ENCODE results near the gene FNDC5. TPM values are rescaled to one million over a fixed set of nuclear protein-coding genes. Genes with fewer than 3 reads are reported as not detected.
A peak's percentile ranks its signal among the peaks of the same experiment; 100 is the strongest.

Gene FNDC5
- total and polyA plus RNA-seq, 8 donors, result 0.89 to 21.0 (median 6.7) TPM; not detected in 1

GRCh38 chr1:32900371-32900955 lies 29.8 kb upstream of the FNDC5 start:
- H3K4me3 ChIP-seq, result peak overlapping the region; percentile 72 to 77 (median 75)
- DNase-seq, result peak in 1 of 2 donors; percentile 32
- H3K9me3 ChIP-seq, result no peaks in the 10 kb centered on the region
- peaks cover 0 to 25% (median 15%) of the 10 kb centered on the region in 4 donors for H3K36me3 ChIP-seq
- H3K27me3 ChIP-seq, result peaks cover 0 to 30% (median 3%) of the 10 kb centered on the region in 3 donors
- no peak for TF ChIP-seq POLR2AphosphoS5 (IDR thresholded peaks at IDR 0.05)
- TF ChIP-seq EP300 (IDR thresholded peaks at IDR 0.05), result no peak
- TF ChIP-seq POLR2A (IDR thresholded peaks at IDR 0.05), result no peak
- TF ChIP-seq, protein P1, sequence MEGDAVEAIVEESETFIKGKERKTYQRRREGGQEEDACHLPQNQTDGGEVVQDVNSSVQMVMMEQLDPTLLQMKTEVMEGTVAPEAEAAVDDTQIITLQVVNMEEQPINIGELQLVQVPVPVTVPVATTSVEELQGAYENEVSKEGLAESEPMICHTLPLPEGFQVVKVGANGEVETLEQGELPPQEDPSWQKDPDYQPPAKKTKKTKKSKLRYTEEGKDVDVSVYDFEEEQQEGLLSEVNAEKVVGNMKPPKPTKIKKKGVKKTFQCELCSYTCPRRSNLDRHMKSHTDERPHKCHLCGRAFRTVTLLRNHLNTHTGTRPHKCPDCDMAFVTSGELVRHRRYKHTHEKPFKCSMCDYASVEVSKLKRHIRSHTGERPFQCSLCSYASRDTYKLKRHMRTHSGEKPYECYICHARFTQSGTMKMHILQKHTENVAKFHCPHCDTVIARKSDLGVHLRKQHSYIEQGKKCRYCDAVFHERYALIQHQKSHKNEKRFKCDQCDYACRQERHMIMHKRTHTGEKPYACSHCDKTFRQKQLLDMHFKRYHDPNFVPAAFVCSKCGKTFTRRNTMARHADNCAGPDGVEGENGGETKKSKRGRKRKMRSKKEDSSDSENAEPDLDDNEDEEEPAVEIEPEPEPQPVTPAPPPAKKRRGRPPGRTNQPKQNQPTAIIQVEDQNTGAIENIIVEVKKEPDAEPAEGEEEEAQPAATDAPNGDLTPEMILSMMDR (IDR thresholded peaks at IDR 0.05), result no peak
- H3K4me1 ChIP-seq, result peaks cover 12 to 34% (median 30%) of the 10 kb centered on the region in 4 donors
- H3K27ac ChIP-seq, result peak overlapping the region; percentile 76 to 91 (median 84)
- intact Hi-C loops (cut with DNase I; ENCODE audit: low total_unique reads), result no loop called here
- 12 to 15% (median 14%) methylated on average over 16 to 22 of the region's 22 CpGs for WGBS, 5 donors

DNA sequence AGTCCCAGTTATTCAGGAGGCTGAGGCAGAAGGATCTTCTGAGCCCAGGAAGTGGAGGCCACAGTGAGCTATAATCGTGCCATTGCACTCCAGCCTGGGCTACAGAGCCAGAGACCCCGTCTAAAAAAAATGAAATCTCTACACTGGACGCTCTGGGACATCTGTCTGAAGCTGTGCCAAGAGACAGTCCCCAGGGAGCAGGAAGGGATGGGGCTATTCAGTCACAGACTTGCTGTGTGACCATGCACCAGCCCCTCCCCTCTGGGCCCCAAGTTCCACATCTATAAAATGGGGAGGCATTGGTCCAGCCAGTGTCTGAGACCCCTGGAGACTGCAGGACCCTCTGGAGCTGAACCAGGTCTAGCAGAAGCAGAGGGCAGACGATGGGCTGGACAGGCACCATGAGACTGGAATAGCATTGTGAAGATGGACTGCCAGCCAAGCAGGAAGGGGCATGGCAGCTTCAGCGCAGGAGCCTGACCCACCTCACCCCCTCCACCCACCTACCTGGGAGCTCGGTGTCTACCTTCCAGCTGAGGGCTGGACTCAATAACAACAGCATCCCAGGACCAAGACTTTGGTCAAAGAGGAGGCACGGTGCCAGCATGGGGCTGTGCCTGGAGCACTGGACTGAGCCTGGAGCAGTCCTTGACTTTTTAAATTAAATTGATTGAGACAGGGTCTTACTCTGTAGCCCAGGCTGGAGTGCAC lies 29.0 kb upstream of the FNDC5 start:
- Histone ChIP-seq H3K27ac (peak overlapping the region in 3 of 5 donors; percentile 84 to 91 (median 88)), H3K27me3 (peaks cover 0 to 30% (median 3%) of the 10 kb centered on the region in 3 donors), H3K36me3 (peaks cover 0 to 32% (median 22%) of the 10 kb centered on the region in 4 donors), H3K9me3 (no peaks in the 10 kb centered on the region), H3K4me3 (peak overlapping the region in 3 of 4 donors; percentile 74 to 77 (median 76)), H3K4me1 (peaks cover 8 to 30% (median 29%) of the 10 kb centered on the region in 4 donors)
- intact Hi-C loops (cut with DNase I; ENCODE audit: low total_unique reads), result no loop called here
- 72 to 81% (median 76%) methylated on average over 7 of the region's 7 CpGs for WGBS, 5 donors
- DNase-seq, result peak in 1 of 2 donors; percentile 8
- TF ChIP-seq POLR2A (IDR thresholded peaks at IDR 0.05), result no peak
- TF ChIP-seq EP300 (IDR thresholded peaks at IDR 0.05), result no peak
- TF ChIP-seq, protein P1 (IDR thresholded peaks at IDR 0.05), result no peak
- no peak for TF ChIP-seq POLR2AphosphoS5 (IDR thresholded peaks at IDR 0.05)

DNA sequence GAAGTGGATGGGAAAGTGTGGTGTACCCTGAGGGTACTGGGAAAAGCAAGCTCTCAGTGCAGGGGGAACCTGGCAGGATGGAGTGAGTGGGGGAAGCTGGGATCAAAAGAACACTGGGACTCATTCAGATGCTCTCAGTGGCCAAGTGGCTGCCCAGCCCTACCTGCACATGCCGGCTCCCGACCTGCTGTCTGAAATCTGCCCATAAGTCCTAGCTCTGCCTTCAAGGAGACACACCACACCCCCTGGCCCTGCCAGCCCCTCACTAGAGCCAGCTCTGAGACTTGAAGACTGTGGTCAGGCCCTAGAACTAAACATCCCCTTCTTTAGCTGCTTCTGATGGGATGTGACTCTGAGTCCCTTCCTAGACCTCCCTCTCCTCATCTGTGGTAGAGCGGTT lies 28.2 kb upstream of the FNDC5 start:
- Histone ChIP-seq H3K27me3 (peaks cover 0 to 34% (median 5%) of the 10 kb centered on the region in 3 donors), H3K36me3 (peaks cover 0 to 33% (median 23%) of the 10 kb centered on the region in 4 donors), H3K27ac (no peak overlapping the region), H3K9me3 (no peaks in the 10 kb centered on the region), H3K4me1 (peaks cover 9 to 35% (median 31%) of the 10 kb centered on the region in 4 donors), H3K4me3 (peak overlapping the region in 1 of 4 donors; percentile 74)
- WGBS, 5 donors, result 89 to 98% (median 96%) methylated on average over 3 of the region's 3 CpGs
- TF ChIP-seq, protein P1 (IDR thresholded peaks at IDR 0.05), result no peak
- TF ChIP-seq EP300 (IDR thresholded peaks at IDR 0.05), result no peak
- no peak for TF ChIP-seq POLR2A (IDR thresholded peaks at IDR 0.05)
- no peak for TF ChIP-seq POLR2AphosphoS5 (IDR thresholded peaks at IDR 0.05)
- intact Hi-C loops (cut with DNase I; ENCODE audit: low total_unique reads), result no loop called here
- DNase-seq, result peak in 1 of 2 donors; percentile 2

DNA sequence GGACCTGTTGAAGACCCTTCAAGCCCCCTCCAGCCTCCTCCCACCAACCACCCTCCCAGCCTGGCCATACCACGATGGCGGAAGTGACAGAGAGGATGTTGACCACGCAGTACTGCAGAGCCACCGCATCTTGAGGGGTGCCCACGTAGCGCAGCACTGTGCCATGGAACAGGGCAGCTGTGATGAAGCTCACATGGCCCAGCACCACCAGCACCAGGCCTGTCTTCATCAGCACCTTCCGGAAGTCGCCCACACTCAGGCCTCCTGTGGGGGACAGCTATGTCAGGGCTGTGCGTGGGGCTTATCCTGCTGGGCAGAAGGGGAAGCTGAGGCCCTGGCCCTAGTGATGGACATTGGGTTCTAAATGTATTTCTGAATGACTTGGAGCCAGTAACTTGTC lies 27.3 kb upstream of the FNDC5 start:
- Histone ChIP-seq H3K9me3 (no peaks in the 10 kb centered on the region), H3K27me3 (peaks cover 0 to 43% (median 14%) of the 10 kb centered on the region in 3 donors), H3K36me3 (peaks cover 0 to 33% (median 23%) of the 10 kb centered on the region in 4 donors), H3K4me3 (no peak overlapping the region), H3K27ac (no peak overlapping the region), H3K4me1 (peaks cover 18 to 44% (median 36%) of the 10 kb centered on the region in 4 donors)
- no peak for DNase-seq
- 90 to 96% (median 93%) methylated on average over 6 to 9 of the region's 9 CpGs for WGBS, 5 donors
- intact Hi-C loops (cut with DNase I; ENCODE audit: low total_unique reads), result no loop called here
- TF ChIP-seq EP300 (IDR thresholded peaks at IDR 0.05) (no peak), POLR2AphosphoS5 (IDR thresholded peaks at IDR 0.05) (no peak), POLR2A (IDR thresholded peaks at IDR 0.05) (no peak)
- TF ChIP-seq, protein P1 (IDR thresholded peaks at IDR 0.05), result no peak
